HCT116 (cell line): ENCODE results near the gene CHCHD4.

Experiments
- CBX3 ChIP-seq: IDR thresholded peaks from 2 replicates; pipeline ENCODE4 v1.6.1; 2012; ENCODE audit warnings: low read depth
- ELF1 ChIP-seq: IDR thresholded peaks from 2 replicates; pipeline ENCODE4 v1.6.1; 2012; ENCODE audit warnings: low read depth, borderline replicate concordance
- EZH2 ChIP-seq: fragments of 200-600 bp; sonication (generic); IDR thresholded peaks from 2 replicates; pipeline ENCODE4 v1.6.1; 2017; ENCODE audit warnings: antibody characterized with exemption, mixed run types
- EZH2phosphoT487 ChIP-seq: fragments of 200-600 bp; IDR thresholded peaks from 2 replicates; pipeline ENCODE4 v1.6.1; 2018; ENCODE audit warnings: antibody characterized with exemption, borderline replicate concordance
- FOSL1 ChIP-seq: IDR thresholded peaks from 2 replicates; pipeline ENCODE4 v1.6.1; 2012; ENCODE audit warnings: low read depth
- POLR2A ChIP-seq: IDR thresholded peaks from 2 replicates; pipeline ENCODE4 v1.7.0; 2011; ENCODE audit warnings: borderline replicate concordance; ENCODE audit not compliant: insufficient read depth, insufficient read length; ENCODE audit errors: extremely low read depth
- POLR2AphosphoS5 ChIP-seq: IDR thresholded peaks from 2 replicates; pipeline ENCODE4 v1.6.1; 2011; ENCODE audit warnings: mild to moderate bottlenecking, low read depth, low read length, moderate library complexity
- ZFX ChIP-seq: fragments of 450-650 bp; IDR thresholded peaks from 2 replicates; pipeline ENCODE4 v1.6.1; 2017
- TF ChIP-seq, protein P1 (sequence below), 3 experiments: fragments of 200-600 bp in 1 of 3; sonication (generic) in 1 of 3; IDR thresholded peaks in 2 of 3; conservative IDR thresholded peaks in 1 of 3; 2 replicates each; pipeline ENCODE4 v1.5.1; 2012 to 2017; ENCODE audit warnings: low read depth in 2 of 3, low read length in 2 of 3, antibody characterized with exemption in 1 of 3, borderline replicate concordance in 1 of 3, control low read depth in 1 of 3, mild to moderate bottlenecking in 1 of 3, mixed read lengths in 1 of 3, mixed run types in 1 of 3, moderate library complexity in 1 of 3; ENCODE audit not compliant: insufficient read depth in 1 of 3
- TF ChIP-seq, protein P2 (sequence below): IDR thresholded peaks from 2 replicates; pipeline ENCODE4 v1.6.1; 2012; ENCODE audit warnings: low read depth
- TF ChIP-seq, protein P3 (sequence below): IDR thresholded peaks from 2 replicates; pipeline ENCODE4 v1.6.1; 2011; ENCODE audit warnings: mild to moderate bottlenecking, low read length, moderate library complexity; ENCODE audit not compliant: insufficient replicate concordance; ENCODE audit errors: extremely low read depth

DNA sequence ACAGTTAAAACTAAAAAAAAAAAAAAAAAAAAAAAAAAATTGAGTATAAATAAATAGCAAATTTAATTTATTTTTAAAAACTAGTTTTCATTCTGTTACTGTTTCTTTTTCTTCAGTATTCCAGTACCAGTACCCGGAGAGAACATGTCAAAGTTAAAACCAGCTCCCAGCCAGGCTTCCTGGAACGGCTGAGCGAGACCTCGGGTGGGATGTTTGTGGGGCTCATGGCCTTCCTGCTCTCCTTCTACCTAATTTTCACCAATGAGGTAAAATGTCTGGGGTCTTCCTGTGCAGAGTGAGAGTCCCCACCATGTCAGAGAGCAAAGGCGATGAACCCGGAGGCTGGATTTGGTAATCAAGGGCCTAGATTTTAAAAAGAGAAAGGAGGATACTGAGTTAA is 4.6 kb upstream of the CHCHD4 start:
- TF ChIP-seq POLR2A: no peak
- no peak for TF ChIP-seq POLR2AphosphoS5
- TF ChIP-seq EZH2phosphoT487: no peak
- TF ChIP-seq EZH2: no peak
- no peak for TF ChIP-seq ZFX
- TF ChIP-seq, protein P1, sequence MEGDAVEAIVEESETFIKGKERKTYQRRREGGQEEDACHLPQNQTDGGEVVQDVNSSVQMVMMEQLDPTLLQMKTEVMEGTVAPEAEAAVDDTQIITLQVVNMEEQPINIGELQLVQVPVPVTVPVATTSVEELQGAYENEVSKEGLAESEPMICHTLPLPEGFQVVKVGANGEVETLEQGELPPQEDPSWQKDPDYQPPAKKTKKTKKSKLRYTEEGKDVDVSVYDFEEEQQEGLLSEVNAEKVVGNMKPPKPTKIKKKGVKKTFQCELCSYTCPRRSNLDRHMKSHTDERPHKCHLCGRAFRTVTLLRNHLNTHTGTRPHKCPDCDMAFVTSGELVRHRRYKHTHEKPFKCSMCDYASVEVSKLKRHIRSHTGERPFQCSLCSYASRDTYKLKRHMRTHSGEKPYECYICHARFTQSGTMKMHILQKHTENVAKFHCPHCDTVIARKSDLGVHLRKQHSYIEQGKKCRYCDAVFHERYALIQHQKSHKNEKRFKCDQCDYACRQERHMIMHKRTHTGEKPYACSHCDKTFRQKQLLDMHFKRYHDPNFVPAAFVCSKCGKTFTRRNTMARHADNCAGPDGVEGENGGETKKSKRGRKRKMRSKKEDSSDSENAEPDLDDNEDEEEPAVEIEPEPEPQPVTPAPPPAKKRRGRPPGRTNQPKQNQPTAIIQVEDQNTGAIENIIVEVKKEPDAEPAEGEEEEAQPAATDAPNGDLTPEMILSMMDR (IDR thresholded peaks at IDR 0.05 in 2 of 3, conservative IDR thresholded peaks at IDR 0.05 in 1 of 3; ENCODE audit: borderline replicate concordance in 1 of 3, insufficient read depth in 1 of 3, low read depth in 2 of 3, low read length in 2 of 3): no peak
- no peak for TF ChIP-seq ELF1
- TF ChIP-seq, protein P2, sequence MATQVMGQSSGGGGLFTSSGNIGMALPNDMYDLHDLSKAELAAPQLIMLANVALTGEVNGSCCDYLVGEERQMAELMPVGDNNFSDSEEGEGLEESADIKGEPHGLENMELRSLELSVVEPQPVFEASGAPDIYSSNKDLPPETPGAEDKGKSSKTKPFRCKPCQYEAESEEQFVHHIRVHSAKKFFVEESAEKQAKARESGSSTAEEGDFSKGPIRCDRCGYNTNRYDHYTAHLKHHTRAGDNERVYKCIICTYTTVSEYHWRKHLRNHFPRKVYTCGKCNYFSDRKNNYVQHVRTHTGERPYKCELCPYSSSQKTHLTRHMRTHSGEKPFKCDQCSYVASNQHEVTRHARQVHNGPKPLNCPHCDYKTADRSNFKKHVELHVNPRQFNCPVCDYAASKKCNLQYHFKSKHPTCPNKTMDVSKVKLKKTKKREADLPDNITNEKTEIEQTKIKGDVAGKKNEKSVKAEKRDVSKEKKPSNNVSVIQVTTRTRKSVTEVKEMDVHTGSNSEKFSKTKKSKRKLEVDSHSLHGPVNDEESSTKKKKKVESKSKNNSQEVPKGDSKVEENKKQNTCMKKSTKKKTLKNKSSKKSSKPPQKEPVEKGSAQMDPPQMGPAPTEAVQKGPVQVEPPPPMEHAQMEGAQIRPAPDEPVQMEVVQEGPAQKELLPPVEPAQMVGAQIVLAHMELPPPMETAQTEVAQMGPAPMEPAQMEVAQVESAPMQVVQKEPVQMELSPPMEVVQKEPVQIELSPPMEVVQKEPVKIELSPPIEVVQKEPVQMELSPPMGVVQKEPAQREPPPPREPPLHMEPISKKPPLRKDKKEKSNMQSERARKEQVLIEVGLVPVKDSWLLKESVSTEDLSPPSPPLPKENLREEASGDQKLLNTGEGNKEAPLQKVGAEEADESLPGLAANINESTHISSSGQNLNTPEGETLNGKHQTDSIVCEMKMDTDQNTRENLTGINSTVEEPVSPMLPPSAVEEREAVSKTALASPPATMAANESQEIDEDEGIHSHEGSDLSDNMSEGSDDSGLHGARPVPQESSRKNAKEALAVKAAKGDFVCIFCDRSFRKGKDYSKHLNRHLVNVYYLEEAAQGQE: no peak
- no peak for TF ChIP-seq CBX3
- TF ChIP-seq, protein P3, sequence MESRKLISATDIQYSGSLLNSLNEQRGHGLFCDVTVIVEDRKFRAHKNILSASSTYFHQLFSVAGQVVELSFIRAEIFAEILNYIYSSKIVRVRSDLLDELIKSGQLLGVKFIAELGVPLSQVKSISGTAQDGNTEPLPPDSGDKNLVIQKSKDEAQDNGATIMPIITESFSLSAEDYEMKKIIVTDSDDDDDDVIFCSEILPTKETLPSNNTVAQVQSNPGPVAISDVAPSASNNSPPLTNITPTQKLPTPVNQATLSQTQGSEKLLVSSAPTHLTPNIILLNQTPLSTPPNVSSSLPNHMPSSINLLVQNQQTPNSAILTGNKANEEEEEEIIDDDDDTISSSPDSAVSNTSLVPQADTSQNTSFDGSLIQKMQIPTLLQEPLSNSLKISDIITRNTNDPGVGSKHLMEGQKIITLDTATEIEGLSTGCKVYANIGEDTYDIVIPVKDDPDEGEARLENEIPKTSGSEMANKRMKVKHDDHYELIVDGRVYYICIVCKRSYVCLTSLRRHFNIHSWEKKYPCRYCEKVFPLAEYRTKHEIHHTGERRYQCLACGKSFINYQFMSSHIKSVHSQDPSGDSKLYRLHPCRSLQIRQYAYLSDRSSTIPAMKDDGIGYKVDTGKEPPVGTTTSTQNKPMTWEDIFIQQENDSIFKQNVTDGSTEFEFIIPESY: no peak
- no peak for TF ChIP-seq FOSL1
